HepG2 (cell line): ENCODE measurements around the gene NCKIPSD. TPM values are rescaled to one million over a fixed set of nuclear protein-coding genes. Genes with fewer than 3 reads are reported as not detected.
A peak's percentile ranks its signal among the peaks of the same experiment; 100 is the strongest.

ENCODE experiments used
- AHR ChIP-seq: IDR thresholded peaks from 2 replicates; pipeline ENCODE4 v1.6.1; 2018; ENCODE audit warnings: missing genetic modification reagents, missing compliant biosample characterization
- ARID3A ChIP-seq: IDR thresholded peaks from 2 replicates; pipeline ENCODE4 v1.6.1; 2012; ENCODE audit warnings: low read depth, low read length, improper control_type of control experiment
- CBX5 ChIP-seq: sonication (generic); formaldehyde crosslinking; IDR thresholded peaks from 2 replicates; pipeline ENCODE4 v1.4.0; 2020; ENCODE audit warnings: missing genetic modification reagents, borderline replicate concordance
- DMAP1 ChIP-seq: IDR thresholded peaks from 2 replicates; pipeline ENCODE4 v1.6.1; 2016
- PRPF4 ChIP-seq: fragments of 200-400 bp; formaldehyde crosslinking; IDR thresholded peaks from 2 replicates; pipeline ENCODE4 v1.6.1; 2016; ENCODE audit warnings: low read length, low read depth; ENCODE audit not compliant: poor library complexity, severe bottlenecking
- SIN3A ChIP-seq: IDR thresholded peaks from 2 replicates; pipeline ENCODE4 v1.6.1; 2011; ENCODE audit warnings: low read depth, mild to moderate bottlenecking, control low read depth, low read length, borderline replicate concordance
- SKIL ChIP-seq: sonication (generic); formaldehyde crosslinking; IDR thresholded peaks from 2 replicates; pipeline ENCODE4 v1.8.0; 2022; ENCODE audit warnings: missing genetic modification reagents, mild to moderate bottlenecking, moderate library complexity, borderline replicate concordance
- SMYD3 ChIP-seq: sonication (generic); formaldehyde crosslinking; IDR thresholded peaks from 2 replicates; pipeline ENCODE4 v1.8.1; 2023; ENCODE audit warnings: mild to moderate bottlenecking, missing genetic modification reagents
- SP1 ChIP-seq, 2 experiments: fragments of 450-650 bp in 1 of 2; sonication (generic) in 1 of 2; formaldehyde crosslinking in 1 of 2; IDR thresholded peaks; 2 replicates each; pipeline versions ENCODE4 v1.4.0 to v1.6.1; 2016 to 2020; ENCODE audit warnings: missing genetic modification reagents in 1 of 2
- ZNF20 ChIP-seq: sonication (generic); formaldehyde crosslinking; IDR thresholded peaks from 2 replicates; pipeline ENCODE4 v1.4.0; 2020; ENCODE audit warnings: mild to moderate bottlenecking, moderate library complexity, missing genetic modification reagents
- ZNF333 ChIP-seq: sonication (generic); formaldehyde crosslinking; IDR thresholded peaks from 2 replicates; pipeline ENCODE4 v1.4.0; 2020; ENCODE audit warnings: mild to moderate bottlenecking, missing genetic modification reagents, borderline replicate concordance
- ZNF569 ChIP-seq: sonication (generic); formaldehyde crosslinking; IDR thresholded peaks from 2 replicates; pipeline ENCODE4 v1.5.0; 2020; ENCODE audit warnings: mild to moderate bottlenecking, missing genetic modification reagents, moderate library complexity, borderline replicate concordance
- ZNF570 ChIP-seq: sonication (generic); formaldehyde crosslinking; IDR thresholded peaks from 2 replicates; pipeline ENCODE4 v1.4.0; 2020; ENCODE audit warnings: mild to moderate bottlenecking, missing genetic modification reagents, borderline replicate concordance
- ZNF652 ChIP-seq: IDR thresholded peaks from 2 replicates; pipeline ENCODE4 v1.6.1; 2016; ENCODE audit warnings: low read depth, borderline replicate concordance
- ZXDC ChIP-seq: sonication (generic); formaldehyde crosslinking; IDR thresholded peaks from 2 replicates; pipeline ENCODE4 v1.5.0; 2020; ENCODE audit warnings: mild to moderate bottlenecking, missing genetic modification reagents
- polyA plus RNA-seq, 8 experiments: library from polyadenylated mRNA; depleted of rRNA in 3 of 8; stranded (reverse) in 7 of 8; unstranded in 1 of 8; fragments of >200 nt; fragmentation: Illumina TruSeq in 4 of 8; extraction: Trizol in 4 of 8; gene quantifications; 2 replicates each; pipeline versions ENCODE4 v1.2.1 to v1.2.3, GENCODE V29; 2011 to 2016; ENCODE audit warnings: low read depth in 4 of 8, missing spikeins in 1 of 8, mixed read lengths in 1 of 8; ENCODE audit not compliant: insufficient read depth in 1 of 8
- total RNA-seq, 5 experiments: library from RNA; depleted of rRNA; stranded (reverse); fragments of >200 nt; fragmentation: Illumina TruSeq; extraction: Trizol; gene quantifications; 2 replicates each; pipeline ENCODE4 v1.2.3, GENCODE V29; 2016; ENCODE audit warnings: low read depth in 1 of 5

NCKIPSD gene
- total and polyA plus RNA-seq, 2 of the 13 experiments (the other 11 are each of a cell fraction or from before 2014, with no cell fraction given): 13.5 to 35.2 TPM

- peak; percentile 56; the same call in 1 of the 2 replicates for TF ChIP-seq CBX5 (CRISPR knock-in tag)
- no peak for TF ChIP-seq SP1 (IDR thresholded peaks at IDR 0.05)
- TF ChIP-seq SP1 (CRISPR knock-in tag; IDR thresholded peaks at IDR 0.05): peak; percentile 68
- TF ChIP-seq ZNF333: no peak
- no peak for TF ChIP-seq SMYD3 (CRISPR knock-in tag)
- TF ChIP-seq ZNF569 (CRISPR knock-in tag): no peak; the same call in 1 of the 2 replicates
- peak; percentile 96 for TF ChIP-seq ZNF652
- TF ChIP-seq ARID3A: no peak
- TF ChIP-seq SKIL: peak; percentile 63
- peak; percentile 42; the same call in 1 of the 2 replicates for TF ChIP-seq ZXDC (CRISPR knock-in tag)
- 0 out of 2 replicates have a peak, but pooled peaks have one; percentile 66 for TF ChIP-seq ZNF20 (CRISPR knock-in tag)
- TF ChIP-seq ZNF570 (CRISPR knock-in tag): no peak
- no peak for TF ChIP-seq PRPF4
- TF ChIP-seq DMAP1 (CRISPR knock-in tag): peak; percentile 93; the same call in 1 of the 2 replicates
- TF ChIP-seq SIN3A: no peak
- TF ChIP-seq AHR (CRISPR knock-in tag): peak; percentile 34; the same call in 1 of the 2 replicates
Observed at GRCh38 chr3:48663489-48664312, 22.0 kb downstream of the NCKIPSD start (continued).
